Activated CD4-positive, alpha-beta memory T cell treated with anti-CD3 and anti-CD28 coated beads, Interleukin-2, amount 10 ng/mL, durations not matched to agents 7 days and 5 days (primary cell): ENCODE measurements around the gene CHIC2. TPM values are rescaled to one million over a fixed set of nuclear protein-coding genes. Genes with fewer than 3 reads are reported as not detected.
"Not testable (repeated sequence)": the region's sequence is repeated elsewhere in the genome, so short reads cannot be mapped to it uniquely, and the experiment has no call there.

ENCODE experiments used
- CTCF ChIA-PET: fragments of 350-600 bp; sonication (Branson Sonifier 250); formaldehyde crosslinking; loops from one replicate; lab custom pipeline; 2021; ENCODE audit warnings: antibody characterized with exemption, inconsistent platforms; lab: Charles Lee
- POLR2A ChIA-PET: fragments of 350-600 bp; sonication (Branson Sonifier 250); formaldehyde crosslinking; loops from one replicate; lab custom pipeline; 2021; ENCODE audit warnings: antibody characterized with exemption; lab: Charles Lee
- DNase-seq: peaks from one replicate; pipeline ENCODE4 v3.0.0-alpha.2; 2020
- H3K27ac Mint-ChIP-seq: one replicate; pipeline ENCODE4 v1.8.0; 2021; ENCODE audit warnings: mild to moderate bottlenecking, mixed read lengths
- H3K27me3 Mint-ChIP-seq: one replicate; pipeline ENCODE4 v1.8.0; 2021; ENCODE audit warnings: mixed read lengths
- H3K36me3 Mint-ChIP-seq: one replicate; pipeline ENCODE4 v1.8.0; 2021; ENCODE audit warnings: low read depth, mixed read lengths
- H3K4me1 Mint-ChIP-seq: one replicate; pipeline ENCODE4 v1.8.0; 2021; ENCODE audit warnings: mixed read lengths
- H3K4me3 Mint-ChIP-seq: one replicate; pipeline ENCODE4 v1.8.0; 2021; ENCODE audit warnings: mild to moderate bottlenecking, mixed read lengths
- H3K9me3 Mint-ChIP-seq: one replicate; pipeline ENCODE4 v1.8.0; 2021; ENCODE audit warnings: mixed read lengths
- total RNA-seq, 2 experiments: library from RNA; stranded (reverse); gene quantifications; one replicate each; pipeline ENCODE4 v1.2.3, GENCODE V29; 2021

CHIC2 gene
- total RNA-seq, 2 experiments from 2014 or later, result 17.6 to 20.1 TPM

DNA sequence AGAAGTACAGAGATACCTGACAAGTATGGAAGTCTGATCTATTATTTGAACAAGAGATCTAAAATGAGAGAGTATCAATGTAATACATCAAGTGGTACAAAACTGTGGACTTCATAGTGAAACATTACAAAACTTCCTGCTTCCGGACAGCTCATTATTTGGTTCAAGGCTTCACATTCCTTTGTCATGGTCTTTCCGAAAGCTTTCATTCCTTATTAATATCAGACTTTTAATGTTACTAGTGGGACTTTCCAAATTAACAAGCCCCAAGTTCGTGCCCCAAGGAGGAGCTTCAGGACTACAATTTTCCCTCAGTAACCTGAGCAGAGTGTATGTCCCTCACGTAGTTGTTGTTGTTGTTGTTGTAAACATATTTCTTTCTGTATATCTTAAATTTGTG lies 1.2 kb downstream of the CHIC2 start:
- Mint-ChIP-seq H3K27ac (peak overlapping the region; percentile 85), H3K9me3 (no peaks in the 10 kb centered on the region), H3K4me1 (peaks cover 43% of the 10 kb centered on the region), H3K4me3 (peak overlapping the region; percentile 90), H3K27me3 (no peaks in the 10 kb centered on the region), H3K36me3 (peaks cover 20% of the 10 kb centered on the region)
- no peak for DNase-seq
- CTCF ChIA-PET, result interaction anchor here (1.2 kb wide), 1 partner anchor 170 kb away, joined by 3 read pairs; no protein-coding TSS in a partner anchor
- POLR2A ChIA-PET, result interaction anchor here (0.6 to 1.9 kb wide), 2 partner anchors 9 to 46 kb away, joined by 3 to 6 read pairs; no protein-coding TSS in a partner anchor

GRCh38 chr4:54062392-54062791 lies 2.0 kb downstream of the CHIC2 start:
- no peak for DNase-seq
- ChIA-PET POLR2A (interaction anchor here (1.9 kb wide), 1 partner anchor 8 kb away, joined by 6 read pairs; no protein-coding TSS in a partner anchor), CTCF (no interaction called here)
- Mint-ChIP-seq H3K9me3 (no peaks in the 10 kb centered on the region), H3K27ac (no peak overlapping the region), H3K4me1 (peaks cover 52% of the 10 kb centered on the region), H3K36me3 (peaks cover 25% of the 10 kb centered on the region), H3K27me3 (no peaks in the 10 kb centered on the region), H3K4me3 (peak overlapping the region; percentile 90)

- no peak for DNase-seq
- no peak overlapping the region for H3K27ac Mint-ChIP-seq
- H3K4me1 Mint-ChIP-seq, result peaks cover 57% of the 10 kb centered on the region
- H3K9me3 Mint-ChIP-seq, result no peaks in the 10 kb centered on the region
- H3K36me3 Mint-ChIP-seq, result peaks cover 30% of the 10 kb centered on the region
- H3K4me3 Mint-ChIP-seq, result no peak overlapping the region
- POLR2A ChIA-PET, result no interaction called here
- H3K27me3 Mint-ChIP-seq, result no peaks in the 10 kb centered on the region
- CTCF ChIA-PET, result no interaction called here
These were observed 2.5 kb downstream of the CHIC2 start for GRCh38 chr4:54061873-54062272.

GRCh38 chr4:54061067-54061466 lies 3.3 kb downstream of the CHIC2 start:
- Mint-ChIP-seq H3K27ac (no peak overlapping the region), H3K9me3 (no peaks in the 10 kb centered on the region), H3K36me3 (peaks cover 30% of the 10 kb centered on the region), H3K27me3 (no peaks in the 10 kb centered on the region), H3K4me3 (no peak overlapping the region), H3K4me1 (peaks cover 62% of the 10 kb centered on the region)
- ChIA-PET CTCF (no interaction called here), POLR2A (no interaction called here)
- no peak for DNase-seq

DNA sequence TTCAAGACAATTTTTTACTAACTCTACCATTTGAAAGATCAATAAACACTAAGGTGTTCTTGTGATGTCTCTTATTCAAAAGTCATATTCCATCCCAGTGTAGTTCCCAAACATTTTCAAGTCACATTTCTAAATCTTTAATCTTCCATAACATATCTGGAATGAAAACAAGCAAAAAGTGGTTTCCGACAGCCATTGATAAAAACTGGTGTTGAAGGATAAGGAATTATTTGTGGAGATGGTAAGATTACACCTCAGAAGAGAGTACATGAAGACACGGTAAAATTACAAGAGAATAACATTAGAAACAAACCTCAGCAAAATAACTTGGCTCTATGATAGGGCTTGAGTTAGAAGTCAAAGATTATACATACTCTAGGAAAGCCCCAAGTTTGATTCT lies 4.3 kb downstream of the CHIC2 start:
- no peak overlapping the region for H3K4me3 Mint-ChIP-seq
- H3K9me3 Mint-ChIP-seq, result no peaks in the 10 kb centered on the region

DNA sequence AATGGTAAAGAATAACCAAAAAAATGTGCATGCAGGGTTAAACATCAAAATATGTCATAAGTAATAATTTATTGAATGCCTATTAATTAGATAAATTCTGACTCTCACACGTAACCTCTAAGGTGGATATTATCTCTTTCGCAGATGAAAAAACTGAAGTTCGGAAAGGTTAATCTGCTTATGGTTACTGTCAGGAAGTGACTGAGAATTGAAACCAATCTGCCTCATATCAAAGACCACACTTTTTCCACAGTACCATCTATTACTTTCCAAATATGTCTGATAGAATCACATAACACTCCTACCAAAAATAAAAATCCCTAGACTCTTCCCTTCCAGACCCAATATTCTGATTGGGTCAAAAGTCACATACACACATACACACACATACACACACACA lies 6.2 kb downstream of the CHIC2 start:
- H3K9me3 Mint-ChIP-seq, result no peaks in the 10 kb centered on the region
- H3K27me3 Mint-ChIP-seq, result no peaks in the 10 kb centered on the region
- POLR2A ChIA-PET, result no interaction called here
- no peak overlapping the region for H3K27ac Mint-ChIP-seq
- peaks cover 53% of the 10 kb centered on the region for H3K4me1 Mint-ChIP-seq
- CTCF ChIA-PET, result interaction anchor here (1.7 kb wide), 1 partner anchor 53 kb away, joined by 4 read pairs; no protein-coding TSS in a partner anchor
- no peak for DNase-seq
- H3K36me3 Mint-ChIP-seq, result peaks cover 36% of the 10 kb centered on the region
- peak overlapping the region; percentile 24 for H3K4me3 Mint-ChIP-seq

More for the DNA sequence above, 4.3 kb downstream of the CHIC2 start:
- Mint-ChIP-seq H3K27ac (no peak overlapping the region), H3K36me3 (peaks cover 33% of the 10 kb centered on the region), H3K27me3 (no peaks in the 10 kb centered on the region), H3K4me1 (peaks cover 56% of the 10 kb centered on the region)
- POLR2A ChIA-PET, result no interaction called here
- no peak for DNase-seq
- CTCF ChIA-PET, result no interaction called here

DNA sequence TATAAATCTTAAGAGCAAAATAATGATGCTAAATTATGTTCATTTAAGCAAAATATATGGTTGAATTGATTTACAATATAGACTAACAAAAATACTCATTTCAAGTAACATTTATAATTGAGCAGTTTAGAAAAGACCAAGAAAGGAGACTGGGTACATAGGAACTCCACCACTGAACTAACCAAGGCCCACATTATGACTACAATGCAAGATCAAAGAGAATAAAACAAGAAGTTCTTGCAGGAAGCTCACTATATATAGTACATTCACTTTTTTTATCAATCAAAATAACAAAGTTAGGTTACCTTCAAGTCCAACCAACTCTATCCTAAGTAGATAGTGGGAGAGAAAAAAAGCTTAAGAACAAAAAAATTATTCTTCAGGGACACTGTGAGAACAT lies 8.0 kb downstream of the CHIC2 start:
- Mint-ChIP-seq H3K4me1 (peaks cover 37% of the 10 kb centered on the region), H3K36me3 (peaks cover 31% of the 10 kb centered on the region), H3K9me3 (no peaks in the 10 kb centered on the region), H3K27me3 (no peaks in the 10 kb centered on the region), H3K4me3 (no peak overlapping the region), H3K27ac (no peak overlapping the region)
- ChIA-PET CTCF (no interaction called here), POLR2A (interaction anchor here (0.8 kb wide), 1 partner anchor 1344 kb away, joined by 3 read pairs; no protein-coding TSS in a partner anchor)
- DNase-seq, result no peak

GRCh38 chr4:54055494-54055893 lies 8.9 kb downstream of the CHIC2 start:
- H3K4me3 Mint-ChIP-seq, result no peak overlapping the region
- H3K9me3 Mint-ChIP-seq, result no peaks in the 10 kb centered on the region
- no peaks in the 10 kb centered on the region for H3K27me3 Mint-ChIP-seq
- DNase-seq, result no peak
- ChIA-PET POLR2A (no interaction called here), CTCF (no interaction called here)
- H3K36me3 Mint-ChIP-seq, result peaks cover 34% of the 10 kb centered on the region
- H3K27ac Mint-ChIP-seq, result no peak overlapping the region
- H3K4me1 Mint-ChIP-seq, result peaks cover 35% of the 10 kb centered on the region

DNA sequence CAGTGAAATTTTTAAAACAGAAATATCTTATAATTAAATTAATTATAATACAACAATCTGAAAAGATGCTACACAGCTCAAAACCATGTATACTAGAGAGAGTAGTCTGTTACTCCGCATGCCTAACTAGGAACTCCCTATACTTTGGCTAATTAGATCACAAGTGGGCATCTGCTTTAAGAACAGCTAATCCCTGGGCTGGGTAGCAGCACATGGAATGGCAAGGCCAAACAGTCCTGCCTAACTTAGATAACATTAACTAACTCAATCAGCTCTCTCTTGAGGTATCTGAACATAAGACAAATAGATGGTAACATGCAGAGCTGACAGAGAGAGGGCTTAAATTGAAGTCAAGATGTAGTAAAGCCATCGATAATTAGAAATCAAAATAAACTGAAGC lies 9.9 kb downstream of the CHIC2 start:
- Mint-ChIP-seq H3K36me3 (peaks cover 28% of the 10 kb centered on the region), H3K4me1 (peaks cover 28% of the 10 kb centered on the region), H3K27ac (no peak overlapping the region), H3K27me3 (no peaks in the 10 kb centered on the region), H3K9me3 (no peaks in the 10 kb centered on the region), H3K4me3 (no peak overlapping the region)
- ChIA-PET POLR2A (interaction anchor here (1.5 kb wide), 1 partner anchor 9 kb away, joined by 6 read pairs; no protein-coding TSS in a partner anchor), CTCF (no interaction called here)
- DNase-seq, result no peak

DNA sequence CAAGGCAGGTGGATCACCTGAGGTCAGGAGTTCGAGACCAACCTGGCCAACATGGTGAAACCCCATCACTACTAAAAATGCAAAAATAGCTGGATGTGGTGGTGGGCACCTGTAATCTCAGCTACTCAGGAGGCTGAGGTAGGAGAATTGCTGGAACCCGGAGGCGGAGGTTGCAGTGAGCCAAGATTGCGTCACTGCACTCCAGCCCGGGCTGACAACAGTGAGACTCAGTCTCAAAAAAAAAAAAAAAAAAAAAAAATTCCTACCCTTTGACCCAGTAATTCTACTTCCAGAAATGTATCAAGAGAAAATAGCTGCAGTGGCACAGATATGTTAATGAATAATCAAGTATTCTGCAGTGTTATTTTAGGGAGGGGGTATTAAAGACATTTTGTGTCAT lies 11.1 kb downstream of the CHIC2 start:
- H3K9me3 Mint-ChIP-seq, DNase-seq, H3K27ac Mint-ChIP-seq, H3K4me3 Mint-ChIP-seq, H3K27me3 Mint-ChIP-seq, CTCF ChIA-PET: not testable (repeated sequence)
- Mint-ChIP-seq H3K36me3 (peaks cover 28% of the 10 kb centered on the region), H3K4me1 (peaks cover 24% of the 10 kb centered on the region)
- POLR2A ChIA-PET, result interaction anchor here (1.5 kb wide), 1 partner anchor 10 kb away, joined by 6 read pairs; no protein-coding TSS in a partner anchor

DNA sequence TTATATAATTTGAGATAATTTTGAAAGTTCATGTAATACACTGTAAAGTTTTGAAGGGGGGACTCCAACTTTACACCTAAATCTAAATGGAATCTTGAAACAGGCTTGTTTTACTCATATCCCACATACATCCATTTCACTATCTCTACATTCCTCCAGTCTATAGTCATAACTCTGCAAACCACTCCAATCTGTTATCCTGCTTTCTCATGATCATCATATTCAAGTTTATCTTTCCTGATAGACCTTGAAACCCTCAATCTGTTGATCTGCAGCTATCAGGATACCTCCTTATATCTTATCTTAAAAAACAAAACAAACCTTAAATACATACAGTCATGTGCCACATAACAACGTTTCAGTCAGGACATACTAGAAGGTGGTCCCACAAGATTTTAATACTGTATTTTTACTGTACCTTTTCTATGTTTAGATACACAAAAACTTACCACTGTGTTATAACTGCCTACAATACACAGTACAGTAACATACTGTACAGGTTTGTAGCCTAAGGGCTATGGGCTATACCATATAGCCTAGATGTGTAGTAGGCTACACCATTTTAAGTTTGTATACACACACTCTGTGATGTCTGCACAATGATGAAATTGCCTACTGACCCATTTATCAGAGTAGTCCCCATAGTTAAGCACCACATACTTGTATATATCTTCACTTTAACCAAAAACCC lies 14.0 kb downstream of the CHIC2 start:
- Mint-ChIP-seq H3K36me3 (peaks cover 31% of the 10 kb centered on the region), H3K4me1 (peaks cover 4% of the 10 kb centered on the region), H3K9me3 (no peaks in the 10 kb centered on the region), H3K4me3 (no peak overlapping the region), H3K27me3 (no peaks in the 10 kb centered on the region), H3K27ac (no peak overlapping the region)
- DNase-seq, result no peak
- POLR2A ChIA-PET, result no interaction called here
- CTCF ChIA-PET, result no interaction called here

DNA sequence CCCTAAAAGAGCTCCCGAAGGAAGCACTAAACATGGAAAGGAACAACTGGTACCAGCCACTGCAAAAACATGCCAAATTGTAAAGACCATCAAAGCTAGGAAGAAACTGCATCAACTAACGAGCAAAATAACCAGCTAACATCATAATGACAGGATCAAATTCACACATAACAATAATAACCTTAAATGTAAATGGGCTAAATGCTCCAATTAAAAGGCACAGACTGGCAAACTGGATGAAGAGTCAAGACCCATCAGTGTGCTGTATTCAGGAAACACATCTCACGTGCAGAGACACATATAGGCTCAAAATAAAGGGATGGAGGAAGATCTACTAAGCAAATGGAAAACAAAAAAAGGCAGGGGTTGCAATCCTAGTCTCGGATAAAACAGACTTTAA lies 20.8 kb downstream of the CHIC2 start:
- CTCF ChIA-PET, H3K27me3 Mint-ChIP-seq, H3K4me1 Mint-ChIP-seq, H3K4me3 Mint-ChIP-seq, DNase-seq, H3K9me3 Mint-ChIP-seq, POLR2A ChIA-PET, H3K27ac Mint-ChIP-seq: not testable (repeated sequence)
- peaks cover 45% of the 10 kb centered on the region for H3K36me3 Mint-ChIP-seq

- Mint-ChIP-seq H3K4me1 (peaks cover 2% of the 10 kb centered on the region), H3K27ac (no peak overlapping the region), H3K27me3 (no peaks in the 10 kb centered on the region), H3K4me3 (no peak overlapping the region), H3K9me3 (peaks cover 3% of the 10 kb centered on the region), H3K36me3 (peaks cover 41% of the 10 kb centered on the region)
- ChIA-PET CTCF (no interaction called here), POLR2A (no interaction called here)
- no peak for DNase-seq
These were observed 22.5 kb downstream of the CHIC2 start for GRCh38 chr4:54041933-54042332.

DNA sequence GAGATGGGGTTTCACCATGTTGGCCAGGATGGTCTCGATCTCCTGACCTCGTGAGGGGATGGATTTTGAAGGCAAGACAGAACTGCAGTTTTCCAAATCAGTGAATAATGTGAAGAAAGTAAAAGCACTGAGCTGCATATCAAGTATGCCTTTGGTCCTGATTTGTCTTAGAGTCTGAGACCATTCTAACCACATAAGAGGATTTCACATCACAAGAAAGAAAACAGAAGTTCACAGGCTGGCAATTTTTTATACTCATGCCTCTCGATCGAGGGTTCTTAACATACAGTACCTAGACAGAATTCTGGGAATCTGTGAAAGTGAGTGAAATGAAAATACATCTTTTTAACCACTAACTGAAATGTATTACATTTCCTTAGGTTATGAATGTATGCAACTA lies 23.3 kb downstream of the CHIC2 start:
- no peak overlapping the region for H3K27ac Mint-ChIP-seq
- ChIA-PET POLR2A (no interaction called here), CTCF (no interaction called here)
- peaks cover 3% of the 10 kb centered on the region for H3K9me3 Mint-ChIP-seq
- peaks cover 2% of the 10 kb centered on the region for H3K4me1 Mint-ChIP-seq
- DNase-seq, result no peak
- no peaks in the 10 kb centered on the region for H3K27me3 Mint-ChIP-seq
- H3K4me3 Mint-ChIP-seq, result no peak overlapping the region
- H3K36me3 Mint-ChIP-seq, result peaks cover 45% of the 10 kb centered on the region
